ENCODE results near the gene COMT.

DNA sequence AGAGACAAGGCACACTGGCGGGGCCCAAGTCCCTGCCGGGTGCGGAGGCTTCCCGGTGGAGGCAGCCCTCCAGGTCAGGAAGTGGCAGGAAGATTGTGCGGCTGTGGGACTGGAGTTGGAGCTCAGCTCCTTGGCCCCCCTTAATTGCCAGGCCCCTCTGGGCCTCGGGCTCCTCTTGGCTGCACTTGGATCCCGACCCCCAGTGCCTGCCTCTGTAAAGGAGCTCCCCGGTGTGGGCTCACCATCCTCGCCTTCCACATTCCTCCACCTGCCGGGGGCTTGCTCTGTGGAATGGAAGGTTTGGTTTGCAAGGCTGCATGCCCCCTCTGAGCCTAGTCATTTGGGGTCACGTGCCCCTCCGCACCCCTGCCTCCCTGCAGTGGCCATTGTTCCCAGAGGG lies 38.1 kb upstream of the COMT start:
- TF ChIP-seq POLR2A (IDR thresholded peaks at IDR 0.05), result no peak
- TF ChIP-seq, protein P1, sequence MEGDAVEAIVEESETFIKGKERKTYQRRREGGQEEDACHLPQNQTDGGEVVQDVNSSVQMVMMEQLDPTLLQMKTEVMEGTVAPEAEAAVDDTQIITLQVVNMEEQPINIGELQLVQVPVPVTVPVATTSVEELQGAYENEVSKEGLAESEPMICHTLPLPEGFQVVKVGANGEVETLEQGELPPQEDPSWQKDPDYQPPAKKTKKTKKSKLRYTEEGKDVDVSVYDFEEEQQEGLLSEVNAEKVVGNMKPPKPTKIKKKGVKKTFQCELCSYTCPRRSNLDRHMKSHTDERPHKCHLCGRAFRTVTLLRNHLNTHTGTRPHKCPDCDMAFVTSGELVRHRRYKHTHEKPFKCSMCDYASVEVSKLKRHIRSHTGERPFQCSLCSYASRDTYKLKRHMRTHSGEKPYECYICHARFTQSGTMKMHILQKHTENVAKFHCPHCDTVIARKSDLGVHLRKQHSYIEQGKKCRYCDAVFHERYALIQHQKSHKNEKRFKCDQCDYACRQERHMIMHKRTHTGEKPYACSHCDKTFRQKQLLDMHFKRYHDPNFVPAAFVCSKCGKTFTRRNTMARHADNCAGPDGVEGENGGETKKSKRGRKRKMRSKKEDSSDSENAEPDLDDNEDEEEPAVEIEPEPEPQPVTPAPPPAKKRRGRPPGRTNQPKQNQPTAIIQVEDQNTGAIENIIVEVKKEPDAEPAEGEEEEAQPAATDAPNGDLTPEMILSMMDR (IDR thresholded peaks at IDR 0.05 in 8 of 11, conservative IDR thresholded peaks at IDR 0.05 in 3 of 11), result no peak
